Superior temporal gyrus (tissue), 1 donor: ENCODE measurements around the gene MEX3D.
A peak's percentile ranks its signal among the peaks of the same experiment; 100 is the strongest.
"Not testable (repeated sequence)": the region's sequence is repeated elsewhere in the genome, so short reads cannot be mapped to it uniquely, and the experiment has no call there.

ENCODE experiments used
- DNase-seq: peaks from one replicate; pipeline ENCODE4 v3.0.0-alpha.2; 2016; ENCODE audit errors: extremely low spot score

MEX3D gene

DNA sequence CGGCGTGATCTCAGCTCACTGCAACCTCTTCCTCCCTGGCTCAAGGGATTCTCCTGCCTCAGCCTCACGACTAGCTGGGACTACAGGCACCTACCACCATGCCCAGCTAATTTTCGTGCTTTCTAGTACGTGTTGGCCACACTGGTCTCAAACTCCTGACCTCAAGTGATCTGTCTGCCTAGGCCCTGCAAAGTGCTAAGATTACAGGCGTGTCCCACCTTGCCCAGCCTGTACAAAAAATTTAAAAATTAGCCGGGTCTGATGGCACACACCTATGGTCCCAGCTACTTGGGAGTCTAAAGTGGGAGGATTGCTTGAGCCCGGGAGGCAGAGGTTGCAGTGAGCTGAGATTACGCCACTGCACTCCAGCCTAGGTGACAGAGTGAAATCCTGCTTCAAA, 4.7 kb upstream of the MEX3D start:
- DNase-seq: no peak

DNA sequence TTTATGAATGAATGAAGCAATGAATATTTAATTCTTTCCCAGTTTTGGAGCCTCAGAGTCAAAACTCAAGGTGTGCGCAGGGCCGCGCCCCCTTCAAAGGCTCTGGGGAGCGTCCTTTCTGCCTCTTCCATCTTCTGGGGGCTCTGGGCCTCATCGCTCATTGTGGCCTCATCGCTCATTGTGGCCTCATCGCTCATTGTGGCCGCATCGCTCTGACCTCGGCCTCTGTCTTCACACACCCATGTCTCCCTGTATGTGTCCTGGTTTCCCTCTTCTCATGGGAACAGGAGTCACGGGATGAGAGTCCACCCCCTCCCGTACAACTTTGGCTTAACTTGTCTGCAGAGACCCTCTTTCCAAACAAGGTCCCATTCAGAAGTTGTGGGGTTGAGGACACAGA, 3.2 kb upstream of the MEX3D start:
- no peak for DNase-seq

DNA sequence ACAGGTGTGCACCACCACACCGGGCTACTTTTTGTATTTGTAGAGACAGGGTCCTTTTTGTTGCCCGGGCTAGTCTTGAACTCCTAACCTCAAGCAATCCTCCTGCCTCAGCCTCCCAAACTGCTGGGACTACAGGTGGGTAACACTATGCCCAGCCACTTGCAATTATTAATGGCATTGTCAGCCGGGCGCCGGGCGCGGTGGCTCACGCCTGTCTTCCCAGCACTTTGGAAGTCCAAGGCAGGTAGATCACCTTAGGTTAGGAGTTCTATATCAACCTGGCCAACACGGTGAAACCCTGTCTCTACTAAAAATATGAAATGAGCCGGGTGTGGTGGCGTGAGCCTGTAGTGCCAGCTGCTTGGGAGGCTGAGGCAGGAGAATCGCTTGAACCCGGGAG, 2.7 kb upstream of the MEX3D start:
- no peak for DNase-seq

DNA sequence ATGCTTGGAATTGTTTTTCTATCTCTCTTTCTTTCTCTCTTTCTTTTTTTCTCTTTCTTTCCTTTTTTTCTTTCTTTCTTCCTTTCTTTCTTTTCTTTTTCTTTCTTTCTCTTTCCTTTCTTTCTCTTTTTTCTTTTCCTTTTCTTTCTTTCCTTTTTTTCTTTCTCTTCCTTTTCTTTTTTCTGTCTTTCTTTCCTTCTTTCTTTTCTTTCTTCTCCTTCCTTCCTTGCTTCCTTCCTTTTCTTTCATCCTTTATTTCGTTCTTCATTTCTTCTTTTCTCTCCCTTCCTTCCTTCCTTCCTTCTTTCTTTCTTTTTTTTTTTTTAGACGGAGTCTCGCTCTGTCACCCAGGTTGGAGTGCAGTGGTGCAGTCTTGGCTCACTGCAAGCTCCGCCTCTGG, 1.9 kb upstream of the MEX3D start:
- no peak for DNase-seq

DNA sequence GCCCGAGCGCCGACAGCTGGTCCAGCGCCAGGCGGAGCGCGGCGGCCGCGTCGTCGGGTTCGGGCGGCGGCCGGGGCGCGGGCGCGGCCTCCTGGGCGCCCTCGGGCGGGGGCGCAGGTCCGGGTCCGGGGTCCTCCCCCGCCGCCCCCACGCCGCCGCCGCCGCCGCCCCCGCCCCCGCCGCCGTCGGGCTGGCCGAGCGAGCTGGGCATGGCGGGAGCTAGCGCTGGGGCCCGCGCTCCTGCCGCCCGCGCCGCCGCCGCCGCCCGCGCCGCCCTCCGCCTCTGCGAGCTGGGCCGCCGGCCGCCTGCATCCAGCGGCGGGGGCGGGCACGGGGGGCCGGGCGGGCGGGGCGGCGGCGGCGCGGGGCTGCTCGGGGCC, 287 bp downstream of the MEX3D start:
- no peak for DNase-seq

DNA sequence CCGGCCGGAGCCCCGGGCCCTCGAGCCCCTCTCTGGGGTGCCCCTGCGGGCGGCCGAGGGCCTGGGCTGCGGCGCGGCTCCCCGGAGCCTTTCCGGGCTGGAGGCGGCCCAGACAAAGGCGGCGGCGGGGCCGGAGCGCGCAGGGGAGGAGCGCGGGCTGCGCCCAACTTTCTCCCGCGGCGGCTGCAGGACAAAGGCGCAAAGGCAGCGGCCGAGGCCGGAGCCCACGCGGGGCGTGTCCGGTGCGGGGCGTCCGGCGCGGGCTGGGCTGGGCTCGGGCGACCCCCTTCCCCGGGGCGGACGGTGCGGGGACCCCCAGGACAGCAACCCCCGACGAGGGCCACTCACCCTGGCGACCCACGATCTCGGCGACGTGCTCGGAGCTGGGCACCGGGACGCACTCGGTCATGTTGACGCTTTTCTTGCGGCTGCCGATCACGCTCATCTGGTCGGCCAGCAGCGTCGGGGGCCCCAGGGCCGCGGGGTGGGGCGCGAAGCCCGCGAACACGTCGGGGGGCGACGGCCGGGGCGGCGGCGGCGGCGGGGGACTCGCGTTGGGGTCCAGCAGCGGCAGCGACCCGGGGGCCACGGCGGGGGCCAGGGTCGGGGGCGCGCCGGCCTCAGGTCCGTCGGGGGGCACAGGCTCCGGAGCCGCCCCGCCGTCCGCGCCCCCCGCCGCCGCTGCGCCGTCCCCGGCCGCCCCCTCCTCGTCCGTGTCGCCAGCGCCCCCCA, 843 bp downstream of the MEX3D start:
- DNase-seq: no peak

DNA sequence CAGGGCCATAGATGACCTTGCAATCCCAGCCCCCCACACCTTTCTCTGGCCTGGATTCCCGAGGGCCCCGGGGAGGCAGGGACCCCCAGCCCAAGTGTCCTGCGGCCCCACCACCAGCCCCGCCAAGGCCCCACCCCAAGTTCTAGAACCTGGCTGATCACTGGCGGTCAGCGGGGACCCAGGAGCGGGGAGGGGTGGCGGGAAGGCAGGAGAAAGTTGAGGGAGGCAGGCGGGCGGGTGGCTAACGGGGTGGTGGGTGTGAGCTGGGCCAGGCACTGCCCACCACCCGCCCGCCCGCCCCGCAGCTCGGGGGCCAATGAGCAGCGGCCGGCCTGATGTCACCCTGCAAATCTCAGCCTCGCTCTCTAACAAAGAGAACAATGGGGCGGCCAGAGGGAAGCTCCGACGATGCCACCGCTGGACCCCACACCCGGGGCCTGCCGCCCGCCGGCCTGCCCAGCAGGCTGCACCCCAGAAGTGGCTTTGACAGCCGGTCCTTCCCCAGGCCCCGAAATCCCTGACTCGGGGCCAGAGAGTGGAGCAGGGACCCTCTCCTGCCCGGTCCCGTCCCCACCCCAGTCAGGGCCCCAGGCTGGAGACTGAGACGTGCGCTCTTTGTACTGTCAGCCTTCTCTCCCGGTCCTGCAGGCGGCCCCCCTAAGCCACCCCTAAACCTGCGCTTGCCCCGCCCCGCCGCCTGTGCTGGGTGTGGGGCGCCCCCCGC, 1.6 kb downstream of the MEX3D start:
- peak; percentile 89 for DNase-seq

DNA sequence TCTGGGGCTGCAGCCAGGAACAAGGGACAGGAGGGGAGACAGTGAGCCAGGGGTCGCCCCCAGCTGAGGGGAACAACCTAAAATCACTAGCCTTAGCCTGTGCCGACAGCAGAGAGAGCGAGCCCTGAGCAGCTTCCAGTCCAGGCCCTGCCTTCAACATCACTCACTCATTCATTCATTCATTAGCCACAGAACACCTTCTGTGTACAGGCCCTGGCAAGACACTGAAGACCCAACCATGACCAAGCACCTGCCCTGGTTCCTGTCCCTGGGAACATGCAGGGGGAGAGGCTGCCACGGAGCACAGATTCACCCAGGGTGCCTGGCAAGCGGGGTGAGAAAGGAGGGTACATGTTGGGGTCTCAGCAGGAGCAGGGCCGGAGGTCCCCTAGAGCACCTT, 4.9 kb downstream of the MEX3D start:
- DNase-seq: no peak

DNA sequence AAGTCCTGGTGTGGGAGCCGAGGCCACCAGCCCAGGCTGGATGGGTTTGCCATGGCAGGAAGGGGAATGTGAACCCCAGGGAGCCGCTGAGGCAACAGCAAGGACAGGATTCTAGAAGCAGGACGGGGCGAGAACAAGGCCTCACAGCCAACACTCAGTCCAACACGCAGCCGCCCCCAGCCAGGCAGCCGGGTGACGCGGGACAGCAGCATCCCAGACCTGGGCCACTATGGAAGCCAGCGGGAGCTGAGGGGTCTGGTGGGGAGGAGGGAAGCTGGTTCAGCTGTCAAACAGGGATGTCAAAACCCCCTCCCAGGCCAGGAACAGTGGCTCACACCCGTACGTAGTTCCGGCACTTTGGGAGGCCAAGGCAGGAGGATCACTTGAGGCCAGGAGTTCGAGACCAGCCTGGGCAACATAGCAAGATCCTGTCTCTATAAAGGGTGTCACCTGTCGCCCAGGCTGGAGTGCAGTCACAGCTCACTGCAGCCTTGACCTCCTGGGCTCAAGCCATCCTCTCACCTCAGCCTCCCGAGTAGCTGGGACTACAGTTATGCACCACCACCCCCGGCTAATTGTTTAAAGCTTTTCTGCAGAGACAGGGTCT, 6.8 kb downstream of the MEX3D start:
- no peak for DNase-seq

DNA sequence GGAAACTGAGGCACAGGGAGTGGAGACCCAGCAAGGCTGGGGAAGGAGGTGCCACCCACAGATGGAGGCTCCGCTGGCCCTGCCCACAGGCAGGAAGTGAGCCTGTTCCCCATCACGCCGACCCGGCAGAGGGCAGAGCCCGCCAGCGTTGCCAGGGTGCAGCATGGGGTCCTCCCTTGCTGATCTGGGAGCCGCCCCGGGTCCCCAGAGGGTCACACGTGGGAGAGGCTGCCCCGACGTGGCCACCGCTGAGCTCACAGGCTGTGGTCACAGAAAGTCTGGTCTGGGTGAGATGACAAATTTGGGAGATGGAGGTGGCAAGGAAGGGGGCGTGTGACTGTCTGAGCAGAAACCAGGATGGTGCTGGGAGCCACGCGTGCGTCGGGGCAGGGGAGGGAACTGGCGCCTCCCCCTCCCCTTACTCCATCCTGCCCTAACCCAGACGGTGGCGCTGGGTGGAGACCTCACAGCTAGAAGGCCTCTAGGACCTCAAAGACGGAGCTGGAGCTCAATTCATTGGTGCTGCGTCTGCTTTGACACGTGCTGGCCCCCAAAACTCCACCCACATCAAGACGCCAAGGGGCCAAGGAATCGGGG, 7.7 kb downstream of the MEX3D start:
- DNase-seq: no peak

DNA sequence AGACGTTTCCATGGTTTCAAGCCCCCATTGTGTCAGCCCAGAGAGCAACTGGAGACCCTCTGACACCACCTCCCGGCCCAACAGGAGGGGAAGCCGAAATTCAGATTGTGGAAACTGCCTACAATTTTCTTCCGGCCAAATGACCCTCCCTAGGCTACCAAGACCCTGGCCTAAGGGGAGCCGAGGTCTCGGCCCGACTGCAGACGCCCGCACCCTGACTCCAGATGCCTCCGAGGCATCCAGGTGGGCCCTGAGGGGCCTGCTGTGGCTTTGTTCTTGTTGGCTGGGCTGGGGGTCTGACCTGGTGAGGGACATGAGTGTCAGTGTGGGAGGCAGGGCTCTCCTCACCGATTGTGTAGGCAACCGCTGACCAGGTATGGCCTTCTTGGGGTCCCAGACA, 9.6 kb downstream of the MEX3D start:
- DNase-seq: no peak

DNA sequence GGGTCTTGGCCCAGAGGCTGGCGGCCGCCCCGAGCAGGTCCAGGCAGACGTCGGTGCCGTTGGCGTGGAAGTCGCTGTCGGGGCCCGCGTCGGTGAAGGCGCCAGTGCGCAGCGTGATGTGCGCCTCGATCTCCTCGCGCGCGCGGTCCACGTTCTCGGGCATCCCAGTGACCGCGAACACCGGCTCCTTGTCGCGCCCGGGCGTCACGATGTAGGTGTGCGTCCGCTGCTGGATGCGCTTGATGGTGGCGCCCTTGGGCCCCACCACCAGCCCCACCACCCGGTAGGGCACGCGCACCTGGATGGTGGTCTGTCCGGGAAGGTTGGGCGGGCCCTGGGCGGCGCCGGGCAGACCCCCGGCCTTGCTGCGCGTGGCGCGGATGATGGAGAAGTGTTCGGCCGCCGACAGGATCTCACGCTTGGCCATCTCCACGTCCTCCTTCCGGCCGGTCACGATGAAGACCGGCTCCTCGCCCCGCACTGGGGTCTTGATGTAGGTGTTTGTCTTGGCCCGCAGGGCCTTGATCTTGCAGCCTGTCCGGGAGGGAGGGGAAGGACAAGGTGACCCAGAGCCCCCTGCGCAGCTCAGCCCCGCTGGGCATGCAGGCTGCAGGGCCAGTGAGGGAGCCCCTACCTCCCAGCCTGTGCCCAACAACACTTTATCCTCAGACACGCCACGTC, 11.6 kb downstream of the MEX3D start:
- DNase-seq: no peak

DNA sequence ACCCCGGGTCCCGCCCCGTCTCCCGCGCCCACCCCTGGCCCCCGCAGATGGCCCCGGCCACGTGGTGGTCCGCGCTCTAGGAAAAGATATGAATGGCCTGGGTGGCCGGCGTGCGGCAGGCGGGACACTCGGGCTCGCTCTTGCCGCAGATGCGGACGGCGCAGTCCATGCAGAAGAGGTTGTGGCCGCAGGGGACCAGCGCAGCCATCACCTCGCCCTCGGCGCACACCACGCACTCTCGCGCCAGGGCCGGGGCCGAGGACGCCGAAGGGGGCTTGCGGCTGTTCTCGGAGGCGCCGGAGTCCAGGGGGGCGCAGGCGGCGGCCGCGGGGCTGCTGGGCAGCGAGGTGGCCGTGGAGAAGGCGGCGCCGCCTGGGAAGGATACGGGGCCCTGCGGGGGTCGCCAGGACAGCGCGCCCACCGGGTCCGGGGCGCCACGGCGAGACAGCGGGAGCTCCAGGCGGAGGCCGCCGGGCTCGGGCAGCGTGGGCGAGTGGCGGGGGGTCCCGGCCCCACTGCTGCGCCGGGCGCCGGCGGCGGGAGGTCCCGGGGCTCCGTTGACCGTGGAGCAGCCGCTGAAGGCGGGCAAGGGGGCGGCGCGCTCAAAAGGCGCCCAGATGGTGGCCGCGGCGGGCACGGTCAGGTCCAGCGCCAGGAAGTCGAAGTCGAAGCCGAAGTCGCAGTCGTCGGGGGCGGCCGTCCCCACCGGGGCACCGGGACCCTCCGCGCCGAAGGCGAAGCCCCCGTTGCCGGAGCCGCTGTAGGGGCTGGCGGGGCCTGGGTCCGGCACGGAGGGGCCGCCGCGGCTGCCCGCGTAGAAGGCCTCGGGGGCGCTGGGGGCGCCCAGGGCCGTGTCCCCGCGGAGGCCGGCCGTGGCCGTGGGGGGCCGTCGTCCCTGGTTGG, 12.4 kb downstream of the MEX3D start:
- no peak for DNase-seq

DNA sequence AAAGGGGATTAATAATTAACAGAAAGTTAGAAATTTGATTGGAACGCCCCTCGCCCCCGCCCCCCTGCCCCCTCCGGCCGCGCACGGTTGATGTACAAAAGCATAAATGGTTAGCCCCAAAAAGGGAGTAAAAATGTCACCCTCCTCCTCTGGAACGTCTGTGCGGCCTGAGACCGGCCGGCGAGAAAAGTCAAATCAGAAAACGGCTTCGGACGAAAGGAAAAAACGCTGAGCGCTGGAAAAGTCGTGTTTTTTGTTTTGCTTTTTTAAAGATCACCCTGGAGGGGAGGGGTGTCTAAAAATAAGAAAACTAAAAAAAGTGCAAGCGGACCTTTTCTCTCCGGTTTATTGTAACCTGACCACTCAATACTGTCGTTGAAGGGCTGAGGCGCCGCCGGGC, 13.2 kb downstream of the MEX3D start:
- DNase-seq: no peak

DNA sequence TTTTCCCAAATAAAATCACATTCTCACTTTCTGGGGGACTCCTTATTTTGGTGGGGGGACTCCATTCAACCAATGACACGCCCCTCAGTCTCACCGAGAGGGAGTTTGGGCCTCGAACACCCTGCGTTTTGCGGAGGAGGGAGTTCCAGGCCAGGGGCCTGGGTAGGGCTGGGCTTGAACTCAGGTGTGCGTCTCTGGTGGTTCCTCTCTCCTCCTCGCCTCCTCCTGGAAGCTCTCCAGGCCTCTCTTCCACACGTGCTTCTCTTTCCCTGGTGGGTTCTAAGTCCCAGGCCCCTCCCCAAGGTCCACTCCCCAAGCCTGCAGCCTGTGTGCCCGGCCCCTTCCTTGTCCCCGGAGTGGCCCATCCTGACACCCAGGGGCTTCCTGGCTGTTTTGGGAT, 14.7 kb downstream of the MEX3D start:
- DNase-seq: no peak

DNA sequence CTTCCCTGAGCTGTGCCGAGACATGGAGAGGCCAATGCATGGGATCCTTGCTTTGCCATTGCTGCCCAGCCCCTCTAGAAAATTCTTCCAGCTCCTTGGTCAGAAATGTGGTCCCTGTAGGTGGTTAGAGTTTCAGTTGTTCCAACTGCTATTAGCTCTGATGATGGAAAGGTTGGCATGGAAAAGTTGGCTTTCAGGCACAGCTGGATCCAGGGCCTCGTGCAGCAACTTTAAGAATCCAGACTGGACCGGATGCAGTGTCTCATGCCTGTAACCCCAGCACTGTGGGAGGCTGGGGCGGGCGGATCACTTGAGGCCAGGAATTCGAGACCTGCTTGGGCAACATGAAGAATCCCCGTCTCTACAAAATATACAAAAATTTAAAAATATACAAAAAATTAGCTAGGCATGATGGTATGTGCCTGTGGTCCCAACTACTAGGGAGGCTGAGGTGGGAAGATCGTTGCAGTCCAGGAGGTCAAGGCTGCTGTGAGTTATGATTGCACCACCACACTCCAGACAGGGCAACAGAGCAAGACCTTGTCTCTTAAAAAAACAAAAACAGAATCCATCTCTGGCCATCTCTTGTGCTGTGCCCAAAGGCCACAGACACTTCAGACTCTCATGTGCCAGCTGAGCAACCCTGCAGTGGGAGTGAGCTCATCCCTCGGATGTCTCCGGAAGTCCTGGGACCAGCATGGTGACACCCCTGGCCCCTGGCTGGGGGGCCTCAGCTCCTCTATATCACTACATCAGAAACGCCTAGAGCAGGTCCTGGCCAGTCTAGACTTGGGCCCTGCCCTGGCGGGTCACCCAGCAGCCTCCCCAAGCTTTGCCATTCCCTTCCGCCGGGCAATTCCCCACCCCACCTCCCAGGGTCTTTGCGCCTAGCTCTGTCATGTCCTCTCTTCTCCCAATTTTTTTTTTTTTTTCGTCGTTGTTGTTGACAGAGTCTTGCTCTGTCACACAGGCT, 16.8 kb downstream of the MEX3D start:
- DNase-seq: no peak

DNA sequence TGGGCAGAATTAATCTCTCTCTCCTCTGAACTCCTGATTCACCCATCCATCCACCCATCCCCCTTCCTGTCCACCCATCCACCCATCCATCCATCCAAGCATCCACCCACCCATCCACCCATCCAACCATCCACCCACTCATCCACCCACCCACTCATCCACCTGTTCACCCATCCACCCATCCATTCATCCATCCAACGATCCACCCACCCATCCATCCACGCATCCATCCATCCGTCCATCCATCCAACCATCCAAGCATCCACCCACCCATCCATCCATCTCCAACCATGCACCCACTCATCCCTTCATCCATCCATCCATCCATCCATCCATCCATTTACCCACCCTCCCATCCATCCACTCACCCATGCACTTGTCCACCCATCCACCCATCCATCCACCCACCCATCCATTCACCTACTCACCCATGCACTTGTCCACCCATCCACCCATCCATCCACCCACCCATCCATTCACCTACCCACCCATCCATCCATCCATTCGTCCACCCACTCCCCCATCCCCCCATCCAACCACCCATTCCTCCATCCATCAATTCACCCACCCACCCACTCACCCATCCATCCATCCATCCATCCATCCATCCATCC, 18.7 kb downstream of the MEX3D start:
- DNase-seq: no peak

DNA sequence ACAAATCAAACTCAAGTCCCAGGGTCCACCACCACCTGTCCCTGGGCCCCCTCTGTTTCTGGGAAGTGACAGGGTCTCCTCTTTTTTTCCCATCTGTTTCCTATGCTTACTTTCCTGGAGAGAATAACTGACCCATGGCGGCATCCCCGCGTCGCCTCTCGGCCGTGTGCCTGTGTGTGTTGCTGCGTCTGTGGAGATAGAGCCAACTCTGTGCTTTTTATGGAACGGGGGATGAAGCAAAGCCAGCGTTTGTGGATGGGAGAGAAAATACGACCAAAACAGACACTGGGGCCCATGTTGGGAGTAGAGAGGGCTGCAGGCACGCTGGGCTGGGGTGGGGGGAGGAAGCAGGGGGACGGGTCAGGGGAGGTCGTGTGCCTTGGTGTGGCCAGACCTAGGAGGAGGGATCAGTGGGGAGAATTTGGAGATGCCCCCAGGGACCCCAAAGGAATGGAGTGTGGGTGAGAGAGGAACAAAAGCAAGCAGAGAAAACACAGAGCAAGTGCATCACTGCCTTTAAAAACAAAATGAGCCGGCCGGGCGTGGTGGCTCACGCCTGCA, 27.7 kb downstream of the MEX3D start:
- DNase-seq: peak; percentile 20

DNA sequence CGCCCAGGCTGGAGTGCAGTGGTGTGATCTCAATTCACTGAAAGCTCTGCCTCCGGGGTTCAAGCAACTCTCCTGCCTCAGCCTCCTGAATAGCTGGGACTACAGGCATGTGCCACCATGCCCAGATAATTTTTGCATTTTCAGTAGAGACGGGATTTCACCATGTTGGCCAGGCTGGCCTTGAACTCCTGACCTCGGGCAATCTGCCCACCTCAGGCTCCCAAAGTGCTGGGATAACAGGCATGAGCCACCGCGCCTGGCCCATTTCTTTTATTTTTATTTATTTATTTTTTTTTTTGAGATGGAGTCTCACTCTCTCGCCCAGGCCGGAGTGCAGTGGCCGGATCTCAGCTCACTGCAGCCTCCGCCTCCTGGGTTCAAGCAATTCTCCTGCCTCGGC, 28.4 kb downstream of the MEX3D start:
- DNase-seq: not testable (repeated sequence)
